GM18502 (cell line): ENCODE results near the gene AKAIN1.

Source experiments
- ATAC-seq: cut with Tn5 transposase; IDR thresholded peaks from one replicate; pipeline ENCODE4 v1.9.1; 2021; ENCODE audit warnings: mild to moderate bottlenecking; ENCODE audit not compliant: unreplicated experiment, poor library complexity

Gene AKAIN1

GRCh38 chr18:5103286-5103685 lies 93.8 kb downstream of the AKAIN1 start:
- no peak for ATAC-seq

DNA sequence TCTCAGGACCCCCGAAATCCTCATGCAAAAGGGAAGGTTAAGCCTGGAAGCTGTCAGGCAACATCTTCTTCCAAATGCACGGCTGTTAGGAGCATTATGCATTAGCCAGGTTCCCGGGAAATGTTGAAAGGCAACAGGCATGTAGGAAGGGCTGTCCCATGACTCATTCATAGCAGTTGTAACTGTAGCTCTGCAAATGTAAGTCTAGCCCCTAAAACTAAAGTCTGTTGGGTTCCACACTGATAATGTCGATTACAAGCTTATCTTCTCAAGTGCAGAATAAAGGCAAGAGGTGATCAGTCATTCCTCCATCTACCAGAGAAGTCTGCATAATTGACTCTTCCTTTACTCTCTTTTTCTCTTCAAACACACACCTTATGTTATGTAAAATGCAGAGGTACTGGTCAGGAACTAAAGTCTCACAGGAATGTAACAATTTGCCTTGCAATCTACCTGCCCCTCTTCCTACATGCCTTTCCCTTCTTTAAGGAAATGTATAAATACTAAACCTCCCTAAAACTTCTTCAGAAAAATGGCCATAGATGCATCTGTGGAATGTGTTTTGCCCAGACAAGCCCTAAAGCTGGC lies 99.8 kb downstream of the AKAIN1 start:
- no peak for ATAC-seq

DNA sequence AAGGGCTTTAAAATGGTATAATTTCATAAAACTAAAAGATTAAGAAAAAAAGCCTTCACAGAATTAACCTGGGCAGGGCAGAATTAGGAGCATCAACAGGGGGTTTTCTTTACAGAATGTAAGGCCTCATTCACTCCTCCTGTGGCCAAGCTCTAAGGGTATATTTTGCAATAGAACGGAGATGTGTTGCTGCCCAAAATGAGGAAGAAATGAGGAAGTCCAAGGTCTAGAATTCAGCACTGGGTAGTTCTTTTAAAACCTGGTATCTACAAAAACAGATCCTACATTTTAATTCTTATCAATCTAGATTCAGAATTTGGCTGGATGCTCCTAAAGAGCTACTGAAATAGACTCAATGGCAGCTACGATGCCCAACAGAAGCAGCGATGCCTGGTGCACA lies 101.8 kb downstream of the AKAIN1 start:
- ATAC-seq: no peak

GRCh38 chr18:5093902-5094301 lies 103.2 kb downstream of the AKAIN1 start:
- no peak for ATAC-seq
